ACC112 (cell line): Measurements from ENCODE around the gene EVA1B.

Source experiments
- H2AFZ ChIP-seq: fragments of 200-600 bp; sonication (generic); one replicate; pipeline ENCODE4 v1.6.0; 2017; ENCODE audit warnings: antibody characterized with exemption, low read length; ENCODE audit not compliant: unreplicated experiment
- H3K27ac ChIP-seq: fragments of 200-600 bp; sonication (generic); 2 replicates; pipeline ENCODE4 v1.5.1; 2014; ENCODE audit warnings: low read depth, mild to moderate bottlenecking, antibody characterized with exemption, low read length, moderate library complexity
- H3K27me3 ChIP-seq: fragments of 200-600 bp; sonication (generic); 2 replicates; pipeline ENCODE4 v1.6.1; 2014; ENCODE audit warnings: mild to moderate bottlenecking, antibody characterized with exemption, low read length, moderate library complexity, mixed read lengths; ENCODE audit not compliant: insufficient read depth
- H3K36me3 ChIP-seq: fragments of 200-600 bp; sonication (generic); 2 replicates; pipeline ENCODE4 v1.6.1; 2016; ENCODE audit warnings: mild to moderate bottlenecking, antibody characterized with exemption, low read length, moderate library complexity, mixed read lengths; ENCODE audit not compliant: insufficient read depth
- H3K4me1 ChIP-seq: fragments of 200-600 bp; sonication (generic); one replicate; pipeline ENCODE4 v1.6.1; 2016; ENCODE audit warnings: low read length, mixed read lengths; ENCODE audit not compliant: insufficient read depth, unreplicated experiment, control insufficient read depth
- H3K4me3 ChIP-seq: fragments of 200-600 bp; sonication (generic); 2 replicates; pipeline ENCODE4 v1.5.1; 2014; ENCODE audit warnings: mild to moderate bottlenecking, low read depth, low read length
- H3K79me2 ChIP-seq: fragments of 200-600 bp; sonication (generic); one replicate; pipeline ENCODE4 v1.6.0; 2016; ENCODE audit warnings: low read length; ENCODE audit not compliant: control insufficient read depth, unreplicated experiment, insufficient read depth

The EVA1B gene

GRCh38 chr1:36329817-36330216 is 6.4 kb upstream of the EVA1B start:
- H3K4me1 ChIP-seq = peaks cover 5% of the 10 kb centered on the region

GRCh38 chr1:36328713-36329112 is 5.3 kb upstream of the EVA1B start:
- peaks cover 14% of the 10 kb centered on the region for H3K4me1 ChIP-seq

More at GRCh38 chr1:36329817-36330216, 6.4 kb upstream of the EVA1B start:
- Histone ChIP-seq H2AFZ (no peak overlapping the region), H3K79me2 (no peaks in the 10 kb centered on the region), H3K4me3 (no peak overlapping the region), H3K36me3 (no peaks in the 10 kb centered on the region), H3K27me3 (no peaks in the 10 kb centered on the region), H3K27ac (no peak overlapping the region)

GRCh38 chr1:36328088-36328480 is 4.6 kb upstream of the EVA1B start:
- Histone ChIP-seq H3K27ac (no peak overlapping the region), H3K36me3 (no peaks in the 10 kb centered on the region), H2AFZ (no peak overlapping the region), H3K27me3 (no peaks in the 10 kb centered on the region), H3K4me3 (no peak overlapping the region), H3K4me1 (peaks cover 14% of the 10 kb centered on the region), H3K79me2 (no peaks in the 10 kb centered on the region)

More at GRCh38 chr1:36328713-36329112, 5.3 kb upstream of the EVA1B start:
- no peak overlapping the region for H3K27ac ChIP-seq
- H3K27me3 ChIP-seq = no peaks in the 10 kb centered on the region
- H3K79me2 ChIP-seq = no peaks in the 10 kb centered on the region
- no peak overlapping the region for H2AFZ ChIP-seq
- H3K4me3 ChIP-seq = no peak overlapping the region
- H3K36me3 ChIP-seq = no peaks in the 10 kb centered on the region

GRCh38 chr1:36327421-36328087 is 4.1 kb upstream of the EVA1B start:
- no peak overlapping the region for H2AFZ ChIP-seq
- no peaks in the 10 kb centered on the region for H3K79me2 ChIP-seq
- H3K4me1 ChIP-seq = peaks cover 14% of the 10 kb centered on the region
- no peaks in the 10 kb centered on the region for H3K27me3 ChIP-seq
- no peak overlapping the region for H3K27ac ChIP-seq
- no peaks in the 10 kb centered on the region for H3K36me3 ChIP-seq
- H3K4me3 ChIP-seq = no peak overlapping the region

- no peak overlapping the region for H2AFZ ChIP-seq
- peaks cover 4% of the 10 kb centered on the region for H3K79me2 ChIP-seq
- H3K27ac ChIP-seq = no peak overlapping the region
- H3K4me3 ChIP-seq = no peak overlapping the region
- H3K36me3 ChIP-seq = no peaks in the 10 kb centered on the region
- H3K27me3 ChIP-seq = no peaks in the 10 kb centered on the region
- H3K4me1 ChIP-seq = peaks cover 20% of the 10 kb centered on the region
These were observed 3.1 kb upstream of the EVA1B start for GRCh38 chr1:36326499-36326898.

GRCh38 chr1:36324353-36324703 is 883 bp upstream of the EVA1B start:
- peaks cover 4% of the 10 kb centered on the region for H3K79me2 ChIP-seq
- H3K27ac ChIP-seq = no peak overlapping the region
- H3K27me3 ChIP-seq = no peaks in the 10 kb centered on the region
- no peak overlapping the region for H2AFZ ChIP-seq
- no peaks in the 10 kb centered on the region for H3K36me3 ChIP-seq
- H3K4me3 ChIP-seq = peak overlapping the region; percentile 68
- peaks cover 31% of the 10 kb centered on the region for H3K4me1 ChIP-seq

GRCh38 chr1:36322786-36323635 is 434 bp downstream of the EVA1B start:
- H3K36me3 ChIP-seq = no peaks in the 10 kb centered on the region
- peaks cover 4% of the 10 kb centered on the region for H3K79me2 ChIP-seq
- peak overlapping the region; percentile 95 for H3K4me3 ChIP-seq
- peak overlapping the region; percentile 26 for H2AFZ ChIP-seq
- H3K27ac ChIP-seq = peak overlapping the region; percentile 88
- no peaks in the 10 kb centered on the region for H3K27me3 ChIP-seq
- peaks cover 26% of the 10 kb centered on the region for H3K4me1 ChIP-seq

- Histone ChIP-seq H2AFZ (no peak overlapping the region), H3K4me1 (peaks cover 26% of the 10 kb centered on the region), H3K79me2 (peaks cover 4% of the 10 kb centered on the region), H3K36me3 (no peaks in the 10 kb centered on the region), H3K27ac (peak overlapping the region; percentile 88), H3K27me3 (no peaks in the 10 kb centered on the region), H3K4me3 (peak overlapping the region; percentile 95)
These were observed 1.2 kb downstream of the EVA1B start for GRCh38 chr1:36322041-36322785.

GRCh38 chr1:36321119-36321951 is 2.1 kb downstream of the EVA1B start:
- H3K27ac ChIP-seq = peak overlapping the region; percentile 88
- H3K27me3 ChIP-seq = no peaks in the 10 kb centered on the region
- peak overlapping the region; percentile 95 for H3K4me3 ChIP-seq

GRCh38 chr1:36320767-36321118 is 2.7 kb downstream of the EVA1B start:
- peak overlapping the region; percentile 88 for H3K27ac ChIP-seq
- H3K36me3 ChIP-seq = no peaks in the 10 kb centered on the region
- H3K79me2 ChIP-seq = peaks cover 4% of the 10 kb centered on the region
- H3K4me3 ChIP-seq = peak overlapping the region; percentile 95
- no peaks in the 10 kb centered on the region for H3K27me3 ChIP-seq
- peaks cover 26% of the 10 kb centered on the region for H3K4me1 ChIP-seq
- H2AFZ ChIP-seq = no peak overlapping the region

More at GRCh38 chr1:36321119-36321951, 2.1 kb downstream of the EVA1B start:
- Histone ChIP-seq H3K79me2 (peaks cover 4% of the 10 kb centered on the region), H3K4me1 (peaks cover 26% of the 10 kb centered on the region), H2AFZ (no peak overlapping the region), H3K36me3 (no peaks in the 10 kb centered on the region)
